ENCODE measurements around the gene CALU.

CALU gene

GRCh38 chr7:128800567-128800966, 61.4 kb downstream of the CALU start:
- ATAC-seq (replicated peaks; ENCODE audit: extremely low read depth, poor library complexity, severe bottlenecking) (no peak), DNase-seq (ENCODE audit: low spot score in 2 of 2) (no peak)
- H3K4me3 Mint-ChIP-seq = no peak overlapping the region
- no peak overlapping the region for H3K27ac Mint-ChIP-seq (ENCODE audit: low read depth)
- H3K9me3 Mint-ChIP-seq = no peaks in the 10 kb centered on the region
- H3K27me3 Mint-ChIP-seq = no peaks in the 10 kb centered on the region
- no peaks in the 10 kb centered on the region for H3K4me1 Mint-ChIP-seq
- H3K36me3 Mint-ChIP-seq (ENCODE audit: insufficient read depth) = peaks cover 5% of the 10 kb centered on the region

DNA sequence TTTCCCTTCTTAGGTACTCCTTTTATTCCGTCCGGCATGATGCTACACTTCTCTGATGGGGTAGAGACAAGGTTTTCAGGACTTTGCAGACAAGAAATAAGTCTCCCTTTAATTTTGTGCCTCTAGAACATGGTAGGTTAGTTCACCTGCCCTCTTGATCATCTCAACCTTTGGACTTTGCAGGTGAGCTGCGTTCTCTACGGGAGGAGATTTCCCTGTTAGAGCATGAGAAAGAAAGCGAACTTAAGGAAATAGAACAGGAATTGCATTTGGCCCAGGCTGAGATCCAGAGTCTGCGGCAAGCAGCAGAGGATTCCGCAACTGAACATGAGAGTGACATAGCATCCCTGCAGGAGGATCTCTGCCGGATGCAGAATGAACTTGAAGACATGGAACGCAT, 61.8 kb downstream of the CALU start:
- Mint-ChIP-seq H3K4me1 (no peaks in the 10 kb centered on the region), H3K27me3 (no peaks in the 10 kb centered on the region), H3K27ac (ENCODE audit: low read depth) (no peak overlapping the region), H3K9me3 (no peaks in the 10 kb centered on the region), H3K36me3 (ENCODE audit: insufficient read depth) (peaks cover 5% of the 10 kb centered on the region), H3K4me3 (no peak overlapping the region)
- ATAC-seq (replicated peaks; ENCODE audit: extremely low read depth, poor library complexity, severe bottlenecking) (no peak), DNase-seq (ENCODE audit: low spot score in 2 of 2) (no peak)

DNA sequence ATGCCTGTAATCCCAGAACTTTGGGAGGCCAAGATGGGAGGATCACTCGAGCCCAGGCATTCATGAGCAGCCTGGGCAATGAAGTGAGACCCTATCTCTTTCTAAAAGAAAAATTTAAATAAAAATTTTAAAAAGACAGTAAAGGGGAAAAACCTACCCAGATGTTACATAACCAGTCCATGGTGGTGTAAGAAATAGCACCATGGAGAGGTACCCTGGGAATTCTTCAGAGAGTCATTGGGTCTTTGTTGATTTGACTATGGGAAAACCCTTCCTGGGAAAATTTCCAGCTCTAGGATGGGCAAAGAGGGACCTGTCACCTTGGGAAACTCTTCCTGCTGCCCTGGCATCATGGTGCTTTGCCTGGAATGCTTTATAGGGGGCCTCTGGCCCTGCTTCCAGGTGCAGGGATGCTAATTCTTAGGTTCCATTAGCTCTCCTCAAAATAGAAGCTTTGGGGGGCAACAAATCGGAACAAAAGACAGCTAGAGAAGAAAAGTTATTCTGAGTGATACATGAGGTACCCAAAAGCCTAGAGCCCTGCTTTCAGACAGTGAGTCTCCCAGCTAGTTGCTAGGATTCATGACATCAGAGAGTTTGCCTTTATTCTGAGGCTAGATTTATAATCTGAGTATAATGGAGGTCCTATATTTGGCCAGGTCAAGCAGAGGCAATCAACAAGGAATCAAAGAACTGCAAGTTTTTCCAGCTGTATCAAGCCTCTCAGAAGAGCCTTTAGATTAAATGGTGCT, 62.7 kb downstream of the CALU start:
- H3K4me3 Mint-ChIP-seq = no peak overlapping the region
- H3K36me3 Mint-ChIP-seq (ENCODE audit: insufficient read depth) = peaks cover 5% of the 10 kb centered on the region
- no peaks in the 10 kb centered on the region for H3K4me1 Mint-ChIP-seq
- no peaks in the 10 kb centered on the region for H3K9me3 Mint-ChIP-seq
- no peaks in the 10 kb centered on the region for H3K27me3 Mint-ChIP-seq
- ATAC-seq (replicated peaks; ENCODE audit: extremely low read depth, poor library complexity, severe bottlenecking) = no peak
- H3K27ac Mint-ChIP-seq (ENCODE audit: low read depth) = no peak overlapping the region
- no peak for DNase-seq (ENCODE audit: low spot score in 2 of 2)

DNA sequence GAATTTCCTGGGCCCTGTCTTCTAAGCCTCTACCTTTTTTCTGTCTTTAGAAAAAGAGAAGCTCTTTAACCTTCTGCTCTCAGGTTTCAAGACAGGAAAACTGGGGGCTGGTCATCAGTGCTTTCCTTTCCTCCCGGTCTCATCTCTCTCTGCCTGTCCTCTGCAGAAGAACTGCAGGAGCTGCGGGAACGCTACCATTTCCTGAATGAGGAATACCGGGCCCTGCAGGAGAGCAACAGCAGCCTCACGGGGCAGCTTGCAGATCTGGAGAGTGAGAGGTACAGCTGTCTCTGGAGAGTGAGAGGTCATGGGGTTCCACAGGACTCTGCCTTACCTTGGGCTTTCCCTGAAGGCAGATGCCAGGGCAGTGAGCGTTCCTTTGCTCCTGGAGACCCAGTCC, 65.3 kb downstream of the CALU start:
- Mint-ChIP-seq H3K9me3 (no peaks in the 10 kb centered on the region), H3K4me1 (no peaks in the 10 kb centered on the region)

DNA sequence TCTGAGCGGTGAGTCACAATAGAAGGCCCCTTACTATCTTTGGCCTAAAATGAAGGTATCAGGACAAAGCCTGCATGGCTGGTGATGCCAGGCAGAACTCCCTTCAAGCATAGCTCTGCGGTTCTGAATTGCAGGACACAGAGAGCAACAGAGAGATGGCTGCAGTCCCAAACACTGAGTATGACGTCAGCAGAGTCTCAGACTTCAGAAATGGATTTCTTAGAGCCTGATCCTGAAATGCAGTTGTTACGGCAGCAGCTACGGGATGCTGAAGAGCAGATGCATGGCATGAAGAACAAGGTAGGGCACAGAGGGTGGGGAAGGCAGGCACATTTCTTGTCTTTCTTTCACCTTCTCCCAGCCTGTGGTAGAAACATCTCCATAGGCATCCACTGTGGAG, 66.1 kb downstream of the CALU start:
- ATAC-seq (replicated peaks; ENCODE audit: extremely low read depth, poor library complexity, severe bottlenecking) = no peak
- Mint-ChIP-seq H3K4me1 (no peaks in the 10 kb centered on the region), H3K36me3 (ENCODE audit: insufficient read depth) (peaks cover 3% of the 10 kb centered on the region), H3K4me3 (no peak overlapping the region), H3K9me3 (no peaks in the 10 kb centered on the region), H3K27me3 (no peaks in the 10 kb centered on the region), H3K27ac (ENCODE audit: low read depth) (no peak overlapping the region)
- DNase-seq (ENCODE audit: low spot score in 2 of 2) = no peak

More for the DNA sequence above, 65.3 kb downstream of the CALU start:
- Mint-ChIP-seq H3K27me3 (no peaks in the 10 kb centered on the region), H3K27ac (ENCODE audit: low read depth) (no peak overlapping the region), H3K36me3 (ENCODE audit: insufficient read depth) (peaks cover 3% of the 10 kb centered on the region), H3K4me3 (no peak overlapping the region)
- ATAC-seq (replicated peaks; ENCODE audit: extremely low read depth, poor library complexity, severe bottlenecking) (no peak), DNase-seq (ENCODE audit: low spot score in 2 of 2) (no peak)

DNA sequence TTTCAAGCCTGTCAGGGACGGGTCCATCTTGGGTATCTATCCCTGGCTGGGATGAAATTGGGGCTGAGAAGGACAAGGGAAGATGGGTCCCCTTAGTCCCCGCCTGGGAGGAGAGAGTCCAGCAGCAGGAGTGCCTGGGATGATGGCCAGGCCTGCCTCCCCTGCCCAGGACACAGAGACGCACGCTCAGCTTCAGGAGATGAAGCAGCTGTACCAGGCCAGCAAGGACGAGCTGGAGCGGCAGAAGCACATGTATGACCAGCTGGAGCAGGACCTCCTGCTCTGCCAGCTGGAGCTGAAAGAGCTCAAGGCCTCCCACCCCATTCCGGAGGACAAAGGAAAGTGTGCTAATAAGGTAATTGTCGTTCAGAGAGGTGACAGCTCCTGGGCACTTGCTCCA, 68.0 kb downstream of the CALU start:
- no peak for ATAC-seq (replicated peaks; ENCODE audit: extremely low read depth, poor library complexity, severe bottlenecking)
- peaks cover 3% of the 10 kb centered on the region for H3K36me3 Mint-ChIP-seq (ENCODE audit: insufficient read depth)
- H3K9me3 Mint-ChIP-seq = no peaks in the 10 kb centered on the region

DNA sequence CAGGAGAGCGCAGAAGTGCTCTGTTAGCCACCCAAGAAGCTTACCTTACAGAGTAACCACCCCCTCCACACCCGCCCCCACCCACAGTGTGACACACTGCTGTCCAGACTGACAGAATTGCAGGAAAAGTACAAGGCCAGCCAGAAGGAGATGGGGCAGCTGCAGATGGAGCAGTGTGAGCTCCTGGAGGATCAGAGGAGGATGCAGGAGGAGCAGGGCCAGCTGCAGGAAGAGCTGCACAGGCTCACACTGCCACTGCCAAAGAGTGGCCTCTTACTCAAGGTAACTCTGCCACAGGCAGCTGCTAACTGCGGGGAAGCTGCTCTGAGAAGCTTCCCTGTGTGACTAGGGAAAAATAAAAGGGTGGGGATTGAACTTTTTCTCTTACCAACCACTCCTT, 70.2 kb downstream of the CALU start:
- DNase-seq (ENCODE audit: low spot score in 2 of 2) (no peak), ATAC-seq (replicated peaks; ENCODE audit: extremely low read depth, poor library complexity, severe bottlenecking) (no peak)
- Mint-ChIP-seq H3K27ac (ENCODE audit: low read depth) (no peak overlapping the region), H3K9me3 (no peaks in the 10 kb centered on the region), H3K4me3 (no peak overlapping the region), H3K4me1 (no peaks in the 10 kb centered on the region), H3K27me3 (no peaks in the 10 kb centered on the region), H3K36me3 (ENCODE audit: insufficient read depth) (peaks cover 3% of the 10 kb centered on the region)

More for the DNA sequence above, 68.0 kb downstream of the CALU start:
- Mint-ChIP-seq H3K4me1 (no peaks in the 10 kb centered on the region), H3K27me3 (no peaks in the 10 kb centered on the region), H3K4me3 (no peak overlapping the region), H3K27ac (ENCODE audit: low read depth) (no peak overlapping the region)
- DNase-seq (ENCODE audit: low spot score in 2 of 2) = no peak

GRCh38 chr7:128810473-128810872, 71.3 kb downstream of the CALU start:
- no peaks in the 10 kb centered on the region for H3K36me3 Mint-ChIP-seq (ENCODE audit: insufficient read depth)
- H3K27ac Mint-ChIP-seq (ENCODE audit: low read depth) = no peak overlapping the region
- no peaks in the 10 kb centered on the region for H3K27me3 Mint-ChIP-seq
- no peak for ATAC-seq (replicated peaks; ENCODE audit: extremely low read depth, poor library complexity, severe bottlenecking)
- DNase-seq (ENCODE audit: low spot score in 2 of 2) = no peak
- H3K4me3 Mint-ChIP-seq = no peak overlapping the region
- no peaks in the 10 kb centered on the region for H3K9me3 Mint-ChIP-seq
- H3K4me1 Mint-ChIP-seq = no peaks in the 10 kb centered on the region

- Mint-ChIP-seq H3K36me3 (ENCODE audit: insufficient read depth) (no peaks in the 10 kb centered on the region), H3K27ac (ENCODE audit: low read depth) (no peak overlapping the region), H3K4me1 (no peaks in the 10 kb centered on the region), H3K27me3 (no peaks in the 10 kb centered on the region), H3K4me3 (no peak overlapping the region), H3K9me3 (no peaks in the 10 kb centered on the region)
- no peak for DNase-seq (ENCODE audit: low spot score in 2 of 2)
- ATAC-seq (replicated peaks; ENCODE audit: extremely low read depth, poor library complexity, severe bottlenecking) = no peak
Observed at GRCh38 chr7:128810997-128811396, 71.8 kb downstream of the CALU start.

GRCh38 chr7:128811631-128812430, 72.7 kb downstream of the CALU start:
- Mint-ChIP-seq H3K9me3 (no peaks in the 10 kb centered on the region), H3K27ac (ENCODE audit: low read depth) (no peak overlapping the region), H3K27me3 (no peaks in the 10 kb centered on the region), H3K4me3 (no peak overlapping the region), H3K4me1 (no peaks in the 10 kb centered on the region), H3K36me3 (ENCODE audit: insufficient read depth) (no peaks in the 10 kb centered on the region)
- DNase-seq (ENCODE audit: low spot score in 2 of 2) (no peak), ATAC-seq (replicated peaks; ENCODE audit: extremely low read depth, poor library complexity, severe bottlenecking) (no peak)

- no peak for DNase-seq (ENCODE audit: low spot score in 2 of 2)
- ATAC-seq (replicated peaks; ENCODE audit: extremely low read depth, poor library complexity, severe bottlenecking) = no peak
- no peak overlapping the region for H3K4me3 Mint-ChIP-seq
- no peaks in the 10 kb centered on the region for H3K9me3 Mint-ChIP-seq
- H3K27me3 Mint-ChIP-seq = no peaks in the 10 kb centered on the region
- no peaks in the 10 kb centered on the region for H3K4me1 Mint-ChIP-seq
- H3K36me3 Mint-ChIP-seq (ENCODE audit: insufficient read depth) = no peaks in the 10 kb centered on the region
- no peak overlapping the region for H3K27ac Mint-ChIP-seq (ENCODE audit: low read depth)
Observed at GRCh38 chr7:128812514-128813168, 73.5 kb downstream of the CALU start.

DNA sequence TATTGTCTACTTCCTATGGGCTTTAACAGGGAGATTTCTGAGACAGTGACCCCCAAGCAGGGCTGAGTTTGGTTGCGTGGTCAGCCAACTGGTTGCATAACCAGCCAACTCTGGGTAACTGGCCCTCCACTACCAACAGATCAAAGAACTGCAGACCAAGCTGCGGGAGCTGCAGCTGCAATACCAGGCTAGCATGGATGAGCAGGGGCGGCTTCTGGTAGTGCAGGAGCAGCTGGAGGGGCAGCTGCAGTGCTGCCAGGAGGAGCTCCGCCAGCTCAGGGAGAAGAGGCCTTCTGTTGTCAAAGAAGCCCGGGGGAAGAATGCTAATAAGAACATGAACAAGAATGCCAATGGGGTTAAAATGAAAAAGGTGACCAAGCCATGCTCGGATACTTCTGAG, 75.3 kb downstream of the CALU start:
- Mint-ChIP-seq H3K9me3 (no peaks in the 10 kb centered on the region), H3K4me1 (no peaks in the 10 kb centered on the region), H3K27me3 (no peaks in the 10 kb centered on the region), H3K4me3 (no peak overlapping the region), H3K36me3 (ENCODE audit: insufficient read depth) (no peaks in the 10 kb centered on the region), H3K27ac (ENCODE audit: low read depth) (no peak overlapping the region)
- DNase-seq (ENCODE audit: low spot score in 2 of 2) (no peak), ATAC-seq (replicated peaks; ENCODE audit: extremely low read depth, poor library complexity, severe bottlenecking) (no peak)

All from central memory CD8-positive, alpha-beta T cell (primary cell).